GM19328 (cell line): ENCODE results near the gene ITGA2B.
"Not testable (repeated sequence)": the region's sequence is repeated elsewhere in the genome, so short reads cannot be mapped to it uniquely, and the experiment has no call there.

ENCODE experiments used
- ATAC-seq: cut with Tn5 transposase; IDR thresholded peaks from one replicate; pipeline ENCODE4 v1.9.1; 2021; ENCODE audit warnings: mild to moderate bottlenecking, moderate library complexity; ENCODE audit not compliant: unreplicated experiment

ITGA2B gene

DNA sequence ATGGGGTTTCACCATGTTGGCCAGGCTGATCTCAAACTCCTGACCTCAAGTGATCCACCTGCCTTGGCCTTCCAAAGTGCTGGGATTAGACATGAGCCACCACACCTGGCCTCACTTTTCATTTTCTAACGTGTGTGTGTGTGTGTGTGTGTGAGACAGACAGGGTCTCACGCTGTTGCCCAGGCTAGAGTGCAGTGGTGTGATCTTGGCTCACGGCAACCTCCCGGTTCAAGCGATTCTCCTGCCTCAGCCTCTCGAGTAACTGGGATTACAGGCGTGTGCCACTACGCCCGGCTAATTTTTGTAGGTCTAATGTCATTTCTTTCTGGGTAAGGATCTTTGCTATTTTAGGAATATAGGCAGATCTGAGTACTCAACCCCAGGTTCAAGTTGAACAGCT lies 4.7 kb upstream of the ITGA2B start:
- ATAC-seq: not testable (repeated sequence)

DNA sequence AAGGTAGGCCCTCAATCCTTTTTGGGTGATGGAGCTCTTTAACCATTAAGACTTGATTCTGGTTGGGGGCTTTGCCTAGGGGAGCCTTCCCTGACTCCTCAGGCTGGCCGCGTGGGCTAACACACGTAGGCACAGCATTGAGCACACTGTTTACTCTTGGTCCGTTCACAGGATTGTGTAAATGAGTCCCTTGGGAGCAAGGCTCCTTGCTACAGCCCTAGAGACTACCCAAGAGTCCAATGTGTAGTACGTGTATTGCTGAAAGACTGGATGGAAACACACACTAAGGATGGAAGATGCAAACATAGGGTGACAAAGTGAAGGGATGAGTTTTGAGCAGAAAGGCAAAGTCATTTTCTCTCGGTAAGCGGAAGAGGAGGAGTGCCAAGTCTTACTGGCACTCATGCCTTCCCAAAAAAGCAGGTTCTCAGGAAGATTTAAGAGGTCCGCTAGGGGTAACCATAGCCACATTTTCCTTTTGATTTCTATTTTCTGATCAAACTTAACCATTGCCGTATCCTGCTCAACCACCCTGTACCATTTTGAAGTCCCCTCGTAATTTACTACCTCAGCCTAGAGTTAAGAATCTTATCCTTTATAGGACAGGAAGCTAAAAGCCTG lies 911 bp upstream of the ITGA2B start:
- no peak for ATAC-seq

DNA sequence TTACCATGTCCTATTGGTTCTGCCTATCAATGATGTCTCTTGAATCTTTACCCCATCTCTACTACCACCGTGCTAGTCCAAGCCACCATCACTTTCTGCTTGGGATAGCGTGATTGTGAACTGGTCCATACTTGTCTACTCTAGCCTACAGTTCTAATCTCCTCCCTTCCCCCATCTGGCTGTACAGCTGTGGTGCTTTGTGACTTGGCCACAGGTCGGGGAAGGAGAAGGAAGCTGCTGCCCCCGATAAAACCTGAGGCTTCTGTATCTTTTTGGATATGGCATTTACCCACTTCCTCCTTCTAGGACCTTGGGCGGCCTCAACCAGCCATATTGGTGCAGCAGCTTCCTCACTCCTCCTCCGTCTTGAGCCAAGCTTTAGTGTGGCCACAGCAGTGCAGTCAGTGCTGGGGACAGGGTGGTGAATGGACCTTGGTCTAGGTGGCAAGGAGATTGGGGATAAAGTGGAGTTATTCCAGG lies 314 bp upstream of the ITGA2B start:
- no peak for ATAC-seq

DNA sequence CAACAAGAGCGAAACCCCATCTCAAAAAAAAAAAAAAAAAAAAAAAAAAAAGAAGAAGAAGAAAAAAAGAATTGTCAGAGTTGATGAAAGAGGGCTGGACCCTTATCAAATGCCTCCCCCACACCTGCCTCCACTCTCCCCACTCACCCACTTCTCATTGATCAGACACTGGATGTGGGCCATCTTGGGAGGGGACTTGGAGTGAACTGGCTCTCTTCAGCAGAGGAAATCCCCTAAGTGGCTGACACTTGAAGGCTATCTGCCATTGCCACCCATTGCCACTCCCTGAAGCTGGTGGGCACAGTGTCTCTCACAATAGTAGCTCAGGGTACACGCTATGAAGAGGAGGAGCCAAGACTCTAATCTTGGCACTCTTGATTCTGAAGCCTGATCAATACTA lies 1.6 kb downstream of the ITGA2B start:
- ATAC-seq: no peak

DNA sequence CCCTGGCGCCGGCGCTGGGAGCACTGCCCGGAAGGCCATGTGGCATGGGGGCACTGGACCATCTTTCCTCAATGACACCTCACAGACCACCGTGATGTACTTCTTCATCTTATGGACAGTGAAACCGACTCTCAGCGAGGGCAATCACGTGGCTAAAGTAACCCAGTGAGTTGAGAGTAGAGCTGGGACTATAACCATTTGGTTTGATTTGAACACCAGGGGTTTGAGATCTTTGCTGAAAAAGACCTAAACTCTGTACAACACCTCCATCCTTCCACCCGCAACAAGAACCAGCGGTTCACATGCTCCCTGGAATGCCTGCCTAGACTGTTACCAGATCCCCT lies 3.3 kb downstream of the ITGA2B start:
- no peak for ATAC-seq

DNA sequence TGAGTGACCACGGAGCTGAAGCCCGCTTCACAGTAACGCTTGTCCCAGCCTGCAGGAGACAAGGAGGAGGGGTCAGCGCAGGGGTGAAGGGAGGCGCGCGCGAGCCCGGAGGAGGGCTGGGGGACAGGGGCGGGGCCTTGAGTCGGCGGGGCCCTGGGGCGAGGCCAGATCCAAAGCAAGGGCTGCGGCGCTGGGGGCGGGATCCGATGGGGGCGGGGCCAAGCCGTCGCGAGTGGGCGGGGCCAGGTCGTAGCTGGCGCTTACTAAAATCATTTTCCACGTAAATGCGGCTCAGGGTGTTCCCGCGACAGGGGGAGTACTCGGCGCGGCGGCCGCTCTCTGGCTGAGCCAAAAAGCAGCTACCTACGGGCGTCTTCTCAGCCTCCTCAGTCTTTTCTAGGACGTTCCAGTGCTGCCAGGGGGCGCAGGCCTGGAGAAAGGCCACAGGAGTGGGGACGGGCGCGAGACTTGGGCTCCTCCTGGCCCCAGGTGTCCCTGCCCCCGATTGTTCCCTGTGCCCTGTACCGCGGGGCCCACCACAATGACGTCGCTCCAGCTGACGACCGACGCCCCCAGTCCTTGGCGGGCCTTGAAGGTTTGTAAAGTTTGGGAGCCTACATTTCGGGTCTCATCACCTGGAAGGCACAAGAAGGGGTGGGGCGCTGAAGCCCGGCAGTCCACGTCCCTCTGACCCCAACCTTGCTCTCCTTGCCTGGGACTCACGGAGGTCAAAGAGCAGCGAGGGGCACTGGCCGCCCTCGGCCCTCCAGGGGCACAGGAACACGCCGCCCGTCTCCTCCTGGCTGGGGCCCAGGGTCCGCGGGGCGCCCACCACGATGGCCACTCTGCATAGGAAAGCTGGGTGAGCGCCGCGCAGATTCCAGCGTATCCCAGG lies 3.9 kb downstream of the ITGA2B start:
- ATAC-seq: no peak

DNA sequence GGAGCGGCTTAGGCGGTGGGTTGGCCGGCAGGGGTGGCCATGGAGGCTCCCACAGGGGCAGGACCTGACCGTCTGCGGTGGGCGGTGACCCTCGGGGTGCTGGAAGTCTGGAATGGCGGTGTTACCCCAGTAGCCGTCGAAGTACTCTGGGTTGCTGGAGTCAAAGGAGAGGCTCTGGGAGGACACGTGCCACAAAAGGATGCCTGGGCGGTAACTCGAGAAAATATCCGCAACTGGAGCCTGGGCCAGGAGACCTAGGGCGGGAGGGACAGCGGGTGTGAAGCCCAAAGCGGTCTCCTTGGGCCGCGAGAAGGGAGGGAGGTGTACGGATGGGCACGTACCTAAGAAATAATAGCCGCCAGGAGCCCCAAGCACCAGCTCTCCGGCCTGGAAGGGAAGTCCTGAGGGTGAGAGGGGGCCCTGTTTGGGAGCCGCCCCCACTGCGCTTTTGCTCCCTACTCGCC lies 4.6 kb downstream of the ITGA2B start:
- no peak for ATAC-seq

DNA sequence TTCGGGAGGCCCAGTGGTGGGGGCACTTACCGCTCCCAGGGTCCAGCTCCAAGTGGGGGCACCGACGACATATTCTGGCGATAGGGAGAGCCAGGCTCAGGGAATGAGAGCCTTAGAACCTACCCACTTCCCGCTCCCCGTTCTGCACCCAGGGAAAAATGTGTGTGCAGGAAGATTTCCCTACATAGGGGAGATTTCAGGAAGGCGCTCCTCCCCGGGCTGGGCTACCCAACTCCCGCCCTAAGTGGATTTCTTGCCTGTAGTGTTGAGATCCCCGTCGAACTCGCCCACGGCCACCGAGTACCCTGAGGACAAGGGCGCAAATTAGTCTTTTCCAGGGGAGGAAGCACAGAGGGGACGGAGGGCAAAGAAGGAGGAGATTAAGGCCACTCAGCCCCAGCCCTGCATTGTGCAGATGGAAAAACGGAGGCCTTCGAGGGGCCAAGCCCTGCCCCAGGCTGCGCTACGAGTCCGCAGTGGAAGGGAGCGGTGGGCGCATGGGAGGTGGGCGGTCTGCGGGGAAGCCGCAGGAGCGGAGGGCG lies 5.1 kb downstream of the ITGA2B start:
- no peak for ATAC-seq

DNA sequence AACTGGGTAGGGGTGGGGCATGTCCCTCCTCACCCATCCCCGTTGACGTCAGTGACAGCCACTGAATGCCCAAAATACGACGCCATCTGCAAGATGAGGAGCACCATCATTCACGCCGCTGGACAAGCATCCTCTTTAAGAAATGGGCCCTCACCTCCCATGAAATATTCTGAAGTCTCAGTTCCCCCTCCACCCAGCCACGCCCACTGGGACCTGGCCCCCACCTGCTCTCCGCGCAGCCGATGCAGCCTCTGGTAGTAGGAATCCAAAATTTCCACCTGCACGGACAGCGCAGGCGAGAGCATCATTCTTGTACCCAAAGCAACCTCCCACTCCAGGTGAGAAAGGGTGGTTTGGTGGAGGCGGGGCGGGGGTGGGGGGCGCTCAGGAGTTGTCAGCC lies 5.6 kb downstream of the ITGA2B start:
- ATAC-seq: no peak

DNA sequence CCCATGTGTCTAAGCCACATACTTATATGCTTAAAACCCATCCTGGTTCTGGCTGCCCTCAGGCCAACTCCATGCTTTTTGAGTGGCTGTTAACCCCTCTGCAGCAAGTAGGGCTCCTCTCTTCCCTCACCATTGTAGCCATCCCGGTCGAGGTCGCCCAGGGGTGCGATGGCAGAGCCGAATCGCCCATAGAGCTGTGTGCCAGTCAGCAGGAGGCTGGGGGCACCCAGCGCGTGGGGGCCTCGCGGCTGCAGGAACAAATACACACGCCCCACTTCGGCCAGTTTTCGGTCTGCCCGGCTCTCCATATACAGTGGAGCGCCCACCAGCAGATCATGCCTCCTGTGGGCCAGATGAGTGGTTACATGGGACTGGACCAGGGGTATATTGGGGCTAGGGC lies 6.1 kb downstream of the ITGA2B start:
- ATAC-seq: no peak

DNA sequence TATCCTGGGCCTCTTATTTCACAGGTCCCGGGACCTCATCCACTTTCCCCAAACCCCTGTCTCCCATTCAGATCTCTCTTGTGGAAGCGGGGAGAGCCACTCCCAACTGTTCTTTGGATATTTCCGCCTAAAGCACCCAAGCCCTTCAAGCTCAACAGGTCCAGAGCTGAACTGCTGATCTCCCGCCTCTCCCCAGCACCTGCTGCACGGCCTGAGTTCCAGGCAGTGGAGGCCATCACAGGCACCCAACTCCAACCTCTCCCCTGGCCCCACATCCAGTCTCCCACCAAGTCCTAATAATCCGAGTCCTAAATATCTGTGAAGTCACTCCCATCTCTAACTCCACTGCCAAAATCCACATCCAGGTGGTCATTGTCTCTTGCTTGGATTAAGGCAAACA lies 6.5 kb downstream of the ITGA2B start:
- no peak for ATAC-seq

DNA sequence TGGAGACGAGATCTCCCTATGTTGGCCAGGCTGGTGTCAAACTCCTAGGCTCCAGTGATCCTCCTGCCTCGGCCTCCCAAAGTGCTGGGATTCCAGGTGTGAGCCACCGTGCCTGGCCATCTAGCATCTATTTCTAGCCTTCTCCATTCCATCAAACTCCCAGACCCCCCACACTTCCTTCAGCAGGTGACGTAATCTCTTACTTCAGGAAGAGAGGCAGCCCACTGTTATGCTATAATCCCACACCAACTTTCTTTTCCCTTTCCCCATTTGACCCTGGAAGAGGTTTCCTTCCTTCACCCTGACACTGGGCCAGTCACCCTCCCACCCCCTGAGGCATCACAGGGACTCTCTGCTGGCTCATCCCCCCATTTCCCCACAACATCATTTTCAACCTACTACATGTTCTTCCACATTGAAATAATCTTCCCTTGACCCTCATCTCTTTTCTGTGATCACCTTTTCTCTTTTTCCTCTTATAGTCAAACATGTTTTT lies 7.6 kb downstream of the ITGA2B start:
- ATAC-seq: no peak

DNA sequence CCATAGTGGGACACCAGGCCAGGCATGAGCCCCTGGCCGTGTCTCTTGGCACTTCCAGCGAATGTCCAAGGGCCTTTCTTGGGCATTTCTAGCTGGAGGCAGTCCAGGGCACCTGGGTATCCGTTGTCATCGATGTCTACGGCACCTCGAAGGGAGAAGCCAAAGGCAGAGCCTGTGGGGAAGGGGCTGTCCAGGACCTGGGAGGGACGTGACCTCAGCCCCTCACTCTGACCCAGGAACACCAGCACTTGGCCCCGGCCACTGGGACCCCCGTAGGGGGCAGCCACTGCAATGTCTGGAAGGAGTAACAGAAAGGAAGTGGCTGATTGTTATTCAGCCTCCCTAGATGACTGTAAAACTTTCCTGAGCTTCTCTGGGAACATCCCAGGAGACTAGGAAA lies 8.7 kb downstream of the ITGA2B start:
- no peak for ATAC-seq

DNA sequence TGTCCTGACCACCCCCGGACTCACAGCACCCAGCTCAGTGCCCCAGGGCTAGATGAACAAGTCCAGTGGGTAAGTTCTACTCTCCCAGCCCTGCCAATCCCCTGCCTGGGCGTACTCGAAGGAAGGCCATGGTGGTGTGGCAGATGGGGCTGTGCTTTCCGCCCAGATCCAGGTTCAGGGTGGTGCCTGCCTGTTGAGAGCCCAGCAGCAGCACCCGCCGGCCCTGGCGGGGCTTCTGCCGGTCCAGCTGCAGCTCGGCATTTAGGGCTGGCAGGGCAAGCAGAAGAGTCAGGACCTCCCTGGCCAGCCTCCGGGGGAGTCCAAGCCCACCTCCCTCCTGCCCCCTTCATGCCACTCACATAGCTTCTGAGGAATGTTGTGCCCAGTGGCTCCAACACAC lies 9.6 kb downstream of the ITGA2B start:
- no peak for ATAC-seq

DNA sequence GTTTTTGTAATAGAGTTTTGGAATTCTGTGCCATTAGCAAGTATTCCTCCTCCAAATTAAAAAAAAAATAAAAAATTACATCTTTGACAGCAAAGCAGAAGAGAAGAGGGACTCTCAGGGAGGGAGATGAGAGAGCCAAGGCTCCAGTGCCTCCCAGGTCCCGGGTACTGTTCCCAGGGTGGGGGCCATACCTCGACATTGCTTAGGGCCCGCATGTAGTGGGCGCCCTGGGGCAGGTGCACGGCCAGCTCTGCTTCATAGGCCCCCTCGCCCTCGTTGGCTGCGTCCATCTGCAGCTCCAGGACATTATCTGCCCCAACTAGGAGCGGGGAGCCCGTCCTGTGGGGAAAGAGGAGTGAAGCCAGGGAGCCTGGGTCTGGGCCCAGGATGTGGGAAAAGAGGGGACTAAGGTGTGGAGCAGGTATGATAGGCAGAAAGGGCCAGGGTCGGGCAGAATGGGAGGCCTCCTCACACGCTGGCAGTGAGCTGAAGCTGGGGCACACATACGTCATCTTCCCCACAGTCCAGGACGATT lies 11.2 kb downstream of the ITGA2B start:
- ATAC-seq: no peak

DNA sequence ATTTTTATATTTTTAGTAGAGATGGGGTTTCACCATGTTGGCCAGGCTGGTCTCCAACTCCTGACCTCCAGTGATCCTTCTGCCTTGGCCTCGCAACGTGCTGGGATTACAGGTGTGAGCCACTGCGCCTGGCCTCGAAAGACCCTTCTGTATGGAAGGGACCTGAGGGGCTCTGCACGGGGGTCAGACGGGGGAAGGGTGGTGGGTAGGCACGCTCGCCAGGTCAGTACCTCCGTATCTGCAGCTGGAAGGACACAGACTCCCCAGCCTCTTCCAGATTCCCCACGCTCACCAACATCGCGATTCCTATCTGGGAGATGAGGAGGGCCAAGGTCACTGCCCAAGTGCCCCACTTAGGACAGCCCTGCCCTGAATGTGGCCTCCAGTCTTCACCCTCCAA lies 12.7 kb downstream of the ITGA2B start:
- no peak for ATAC-seq

DNA sequence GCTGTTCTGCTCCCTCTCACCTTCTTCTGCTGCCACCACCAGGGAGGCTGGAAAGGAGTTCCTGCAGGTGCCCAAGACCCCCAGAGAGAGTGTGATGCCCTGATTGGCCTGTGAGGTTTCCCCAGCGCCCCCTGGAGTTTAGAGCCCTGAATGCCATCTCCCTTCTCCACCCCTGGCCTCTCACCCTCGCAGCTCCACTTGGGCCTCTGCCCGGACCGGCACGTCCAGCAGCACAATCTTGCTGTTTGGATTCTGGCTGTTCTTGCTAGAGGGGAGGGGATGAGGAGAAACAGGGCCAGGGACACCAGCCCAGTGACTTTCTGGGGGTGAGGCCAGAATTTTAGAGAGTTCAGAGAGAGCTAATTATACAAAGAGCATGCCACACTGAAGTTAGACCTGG lies 13.3 kb downstream of the ITGA2B start:
- ATAC-seq: no peak

DNA sequence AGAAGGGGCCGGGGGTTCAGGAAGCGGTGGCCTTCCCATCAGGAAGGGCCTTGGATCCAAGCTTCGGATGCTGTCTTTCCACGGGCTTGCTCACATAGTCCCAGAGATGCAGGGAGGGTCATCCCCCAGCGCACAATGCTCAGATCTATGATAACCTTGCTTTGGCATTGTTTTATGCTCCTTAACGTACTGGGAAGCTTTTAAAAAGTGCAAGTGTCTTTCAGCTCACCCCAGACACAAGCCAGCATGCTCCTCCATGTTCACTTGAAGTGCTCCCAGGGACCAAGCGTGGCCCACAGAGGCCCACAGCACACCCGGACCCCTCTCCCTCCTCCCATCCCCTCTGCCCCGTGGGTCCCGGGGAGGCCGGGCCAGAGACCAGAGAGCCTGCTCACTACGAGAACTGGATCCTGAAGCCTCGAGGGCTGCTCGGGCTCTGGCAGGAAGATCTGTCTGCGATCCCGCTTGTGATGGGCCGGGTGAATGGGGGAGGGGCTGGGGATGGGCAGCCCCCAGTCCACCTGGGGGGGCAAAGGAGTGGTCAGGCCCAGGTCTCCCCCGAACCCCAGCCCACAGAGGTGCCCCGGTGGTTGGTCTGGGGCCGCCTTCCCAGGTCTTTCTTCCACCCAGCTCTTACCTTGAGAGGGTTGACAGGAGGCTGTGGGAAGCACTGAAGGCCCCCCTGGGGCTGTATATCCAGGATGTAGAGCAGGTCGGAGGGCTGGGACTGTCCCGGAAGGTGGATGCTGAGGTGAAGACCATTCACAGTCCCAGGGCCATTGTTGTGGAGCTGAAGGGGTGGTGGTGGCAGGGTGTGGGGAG lies 14.0 kb downstream of the ITGA2B start:
- no peak for ATAC-seq

DNA sequence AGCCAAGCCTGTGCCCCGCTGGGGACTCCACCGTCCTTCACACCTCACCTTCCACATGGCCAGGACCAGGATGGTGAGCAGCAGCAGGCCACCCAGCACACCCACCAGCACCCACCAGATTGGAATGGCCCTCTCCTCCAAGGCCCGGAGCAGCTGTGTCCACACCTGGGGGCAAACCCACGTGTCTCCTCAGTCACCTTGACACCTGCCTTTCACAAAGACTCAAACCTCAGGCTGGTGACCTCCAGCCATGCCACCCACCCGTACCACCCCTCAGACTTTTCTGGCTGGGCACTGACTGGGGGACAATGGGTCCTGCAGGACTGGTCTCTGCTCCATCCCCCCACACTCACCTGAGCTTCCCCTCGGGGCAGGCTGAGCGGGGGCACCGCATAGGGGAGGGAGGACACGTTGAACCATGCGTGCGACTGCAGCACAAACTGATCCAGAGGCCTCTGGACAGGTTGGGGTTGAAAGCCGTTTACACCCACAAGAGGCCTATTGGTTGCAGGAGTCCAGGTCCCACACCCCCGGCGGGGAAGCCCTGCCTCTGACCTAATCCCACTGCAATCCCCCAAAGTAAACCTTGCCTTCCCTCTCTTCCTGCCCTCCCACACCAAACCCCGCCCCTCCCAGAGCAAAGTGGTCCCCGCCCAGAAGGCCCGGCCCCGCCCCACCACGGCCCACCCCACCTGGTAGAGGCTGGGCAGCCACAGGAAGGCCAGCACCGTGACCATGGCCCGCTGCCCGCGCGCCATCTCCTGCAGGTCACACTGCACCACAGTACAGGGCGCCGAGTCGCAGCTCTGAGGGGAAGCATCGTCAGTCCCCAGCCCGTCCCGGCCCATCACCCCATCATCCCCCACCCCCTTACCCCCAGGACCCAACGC lies 14.9 kb downstream of the ITGA2B start:
- ATAC-seq: no peak

DNA sequence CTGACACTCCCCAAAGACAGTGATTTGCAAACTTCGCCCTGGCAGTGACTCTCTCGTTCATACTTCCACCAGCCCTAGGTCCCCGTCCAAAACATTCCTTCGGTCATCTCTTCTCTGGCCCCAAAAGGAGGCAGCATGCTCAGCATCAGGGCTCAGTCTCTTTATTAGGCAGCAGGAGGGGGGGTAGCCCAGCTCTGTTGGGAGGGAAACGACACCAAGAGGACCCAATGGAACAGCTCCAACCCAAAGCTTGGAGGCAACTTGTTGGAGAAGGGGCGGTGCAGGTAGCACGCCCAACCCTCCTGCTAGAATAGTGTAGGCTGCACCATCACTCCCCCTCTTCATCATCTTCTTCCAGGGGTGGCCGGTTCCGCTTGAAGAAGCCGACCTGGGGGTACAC lies 17.4 kb downstream of the ITGA2B start:
- no peak for ATAC-seq
